Endothelial cell (in vitro differentiated cells): ENCODE results near the gene CPED1. TPM values are rescaled to one million over a fixed set of nuclear protein-coding genes. Genes with fewer than 3 reads are reported as not detected.

Experiments used
- DNase-seq: peaks from one replicate; pipeline ENCODE4 v3.0.0; 2021; ENCODE audit warnings: low spot score
- H3K27ac Mint-ChIP-seq: one replicate; pipeline ENCODE4 v1.8.0; 2021; ENCODE audit warnings: mixed read lengths, inconsistent platforms; ENCODE audit not compliant: unreplicated experiment
- H3K27me3 Mint-ChIP-seq: one replicate; pipeline ENCODE4 v1.8.0; 2021; ENCODE audit warnings: mild to moderate bottlenecking, moderate library complexity, mixed read lengths, inconsistent platforms; ENCODE audit not compliant: unreplicated experiment
- H3K36me3 Mint-ChIP-seq: one replicate; pipeline ENCODE4 v1.8.0; 2021; ENCODE audit warnings: mild to moderate bottlenecking, low read depth, mixed read lengths, inconsistent platforms; ENCODE audit not compliant: unreplicated experiment
- H3K4me1 Mint-ChIP-seq: one replicate; pipeline ENCODE4 v1.8.0; 2021; ENCODE audit warnings: mild to moderate bottlenecking, mixed read lengths, inconsistent platforms; ENCODE audit not compliant: unreplicated experiment
- H3K4me3 Mint-ChIP-seq: one replicate; pipeline ENCODE4 v1.8.0; 2021; ENCODE audit warnings: mild to moderate bottlenecking, mixed read lengths, inconsistent platforms; ENCODE audit not compliant: unreplicated experiment
- H3K9me3 Mint-ChIP-seq: one replicate; pipeline ENCODE4 v1.8.0; 2021; ENCODE audit warnings: mixed read lengths, inconsistent platforms; ENCODE audit not compliant: unreplicated experiment
- total RNA-seq: library from RNA; stranded (reverse); fragmentation: NEBNext Ultra II Directional; extraction: Animal tissue kit (Norgen Biotek cat#: 25700); gene quantifications from one replicate; pipeline ENCODE4 v1.2.1, GENCODE V29; 2021; ENCODE audit not compliant: unreplicated experiment
- TF ChIP-seq, protein P1 (sequence below): fragments of 200-600 bp; sonication (generic); IDR thresholded peaks from one replicate; pipeline ENCODE4 v1.5.0; 2021; ENCODE audit warnings: antibody characterized with exemption; ENCODE audit not compliant: unreplicated experiment

Gene CPED1
- total RNA-seq, 1 donor from 2014 or later, result 1.8 TPM

DNA sequence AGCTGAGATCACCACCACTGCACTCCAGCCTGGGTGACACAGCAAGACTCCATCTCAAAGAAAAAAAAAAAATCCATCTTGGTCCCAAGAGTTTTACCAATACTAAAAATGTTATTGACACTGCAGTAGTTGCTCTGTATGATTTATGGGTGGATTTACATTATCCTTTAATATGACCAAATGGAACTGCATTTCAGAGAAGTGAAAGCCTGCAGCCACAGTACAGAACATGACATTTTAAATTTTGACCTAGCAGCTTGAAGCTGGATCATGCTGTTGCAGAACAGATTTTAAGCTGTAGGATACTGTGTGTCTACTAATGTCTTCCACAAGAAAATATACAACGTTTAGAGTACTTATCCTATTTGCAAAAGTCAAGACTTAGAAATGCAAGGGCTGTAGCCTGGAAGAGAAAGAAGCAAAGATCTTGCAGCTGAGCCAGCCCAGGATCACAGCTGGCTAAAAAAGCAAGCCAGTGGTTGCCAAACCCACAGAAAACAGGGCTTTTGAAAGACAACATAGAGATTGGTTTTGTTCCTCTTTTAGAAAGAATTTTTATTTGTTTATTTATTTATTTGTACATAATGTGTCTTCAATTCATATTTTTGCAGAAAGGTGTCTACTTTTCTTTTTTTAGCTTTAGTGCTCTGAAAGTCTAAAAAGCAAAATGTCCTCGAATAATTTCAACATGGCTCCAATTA lies 285.1 kb downstream of the CPED1 start:
- Mint-ChIP-seq H3K27me3 (peaks cover 1% of the 10 kb centered on the region), H3K4me1 (no peaks in the 10 kb centered on the region), H3K4me3 (no peak overlapping the region)

DNA sequence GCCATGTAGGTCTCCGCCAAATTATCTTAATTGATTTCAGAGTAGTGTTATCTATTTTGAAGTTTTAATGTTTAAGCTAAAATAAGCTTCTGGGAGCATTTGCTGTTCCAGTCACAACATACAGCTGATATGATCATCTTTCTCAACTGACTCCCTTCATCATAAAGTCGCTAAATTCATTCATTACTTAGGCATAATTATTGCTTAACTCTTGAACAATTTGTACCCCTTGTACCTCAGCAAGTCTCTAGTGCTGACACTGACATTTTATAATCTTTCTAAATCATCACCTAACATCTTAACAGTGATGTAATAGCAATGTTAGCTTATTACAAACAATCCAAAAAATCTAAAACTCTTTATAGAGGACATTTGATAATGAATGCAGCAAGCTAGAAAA lies 286.0 kb downstream of the CPED1 start:
- Mint-ChIP-seq H3K36me3 (no peaks in the 10 kb centered on the region), H3K9me3 (no peaks in the 10 kb centered on the region), H3K4me3 (no peak overlapping the region), H3K4me1 (no peaks in the 10 kb centered on the region), H3K27ac (no peak overlapping the region), H3K27me3 (peaks cover 1% of the 10 kb centered on the region)
- TF ChIP-seq, protein P1, sequence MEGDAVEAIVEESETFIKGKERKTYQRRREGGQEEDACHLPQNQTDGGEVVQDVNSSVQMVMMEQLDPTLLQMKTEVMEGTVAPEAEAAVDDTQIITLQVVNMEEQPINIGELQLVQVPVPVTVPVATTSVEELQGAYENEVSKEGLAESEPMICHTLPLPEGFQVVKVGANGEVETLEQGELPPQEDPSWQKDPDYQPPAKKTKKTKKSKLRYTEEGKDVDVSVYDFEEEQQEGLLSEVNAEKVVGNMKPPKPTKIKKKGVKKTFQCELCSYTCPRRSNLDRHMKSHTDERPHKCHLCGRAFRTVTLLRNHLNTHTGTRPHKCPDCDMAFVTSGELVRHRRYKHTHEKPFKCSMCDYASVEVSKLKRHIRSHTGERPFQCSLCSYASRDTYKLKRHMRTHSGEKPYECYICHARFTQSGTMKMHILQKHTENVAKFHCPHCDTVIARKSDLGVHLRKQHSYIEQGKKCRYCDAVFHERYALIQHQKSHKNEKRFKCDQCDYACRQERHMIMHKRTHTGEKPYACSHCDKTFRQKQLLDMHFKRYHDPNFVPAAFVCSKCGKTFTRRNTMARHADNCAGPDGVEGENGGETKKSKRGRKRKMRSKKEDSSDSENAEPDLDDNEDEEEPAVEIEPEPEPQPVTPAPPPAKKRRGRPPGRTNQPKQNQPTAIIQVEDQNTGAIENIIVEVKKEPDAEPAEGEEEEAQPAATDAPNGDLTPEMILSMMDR, result no peak
- DNase-seq, result no peak

More for the DNA sequence above, 285.1 kb downstream of the CPED1 start:
- DNase-seq, result no peak
- Mint-ChIP-seq H3K27ac (no peak overlapping the region), H3K9me3 (no peaks in the 10 kb centered on the region), H3K36me3 (no peaks in the 10 kb centered on the region)
- TF ChIP-seq, protein P1, result no peak

DNA sequence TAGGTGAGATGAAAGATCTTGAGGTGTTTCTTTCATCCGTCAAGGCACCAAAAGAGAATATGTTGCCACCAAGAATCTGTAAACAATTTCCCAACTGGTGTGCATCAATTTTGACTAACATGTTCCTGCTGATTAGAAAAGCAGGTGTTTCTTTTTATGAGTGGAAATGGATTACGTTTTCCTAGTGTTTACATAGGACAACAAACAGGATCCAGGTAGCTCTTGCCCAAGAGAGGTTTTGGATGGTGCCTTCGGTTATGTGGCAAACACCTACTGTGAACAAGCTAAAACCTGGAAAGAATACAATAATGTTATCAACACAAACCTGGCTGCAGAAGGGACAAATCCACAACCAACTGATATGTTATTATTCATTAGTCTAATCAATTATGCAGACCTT lies 286.7 kb downstream of the CPED1 start:
- H3K27ac Mint-ChIP-seq, result no peak overlapping the region
- no peaks in the 10 kb centered on the region for H3K9me3 Mint-ChIP-seq
- TF ChIP-seq, protein P1, result no peak
- H3K4me3 Mint-ChIP-seq, result no peak overlapping the region
- no peak for DNase-seq
- no peaks in the 10 kb centered on the region for H3K36me3 Mint-ChIP-seq
- H3K27me3 Mint-ChIP-seq, result no peaks in the 10 kb centered on the region
- H3K4me1 Mint-ChIP-seq, result no peaks in the 10 kb centered on the region

DNA sequence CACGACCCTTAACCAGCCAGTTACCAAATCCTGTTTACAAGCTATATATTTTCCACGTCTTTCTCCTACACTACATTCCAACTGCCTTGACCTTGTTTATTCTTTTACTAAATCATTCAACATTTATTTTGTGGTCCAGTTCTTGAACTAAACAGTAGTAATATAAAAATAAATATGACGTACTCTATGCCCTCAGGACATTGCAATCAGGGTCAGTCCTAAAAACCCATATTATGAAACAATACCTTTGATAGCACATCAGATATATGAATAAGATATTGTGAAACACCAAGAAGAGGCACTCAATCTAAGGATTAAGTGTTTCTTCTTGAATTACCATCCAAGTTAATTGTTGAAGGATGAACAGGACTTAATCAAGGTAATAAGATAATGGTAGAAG lies 287.8 kb downstream of the CPED1 start:
- no peak overlapping the region for H3K4me3 Mint-ChIP-seq
- H3K36me3 Mint-ChIP-seq, result no peaks in the 10 kb centered on the region
- no peaks in the 10 kb centered on the region for H3K4me1 Mint-ChIP-seq
- no peaks in the 10 kb centered on the region for H3K27me3 Mint-ChIP-seq
- DNase-seq, result no peak
- TF ChIP-seq, protein P1, result no peak
- H3K9me3 Mint-ChIP-seq, result no peaks in the 10 kb centered on the region
- no peak overlapping the region for H3K27ac Mint-ChIP-seq

DNA sequence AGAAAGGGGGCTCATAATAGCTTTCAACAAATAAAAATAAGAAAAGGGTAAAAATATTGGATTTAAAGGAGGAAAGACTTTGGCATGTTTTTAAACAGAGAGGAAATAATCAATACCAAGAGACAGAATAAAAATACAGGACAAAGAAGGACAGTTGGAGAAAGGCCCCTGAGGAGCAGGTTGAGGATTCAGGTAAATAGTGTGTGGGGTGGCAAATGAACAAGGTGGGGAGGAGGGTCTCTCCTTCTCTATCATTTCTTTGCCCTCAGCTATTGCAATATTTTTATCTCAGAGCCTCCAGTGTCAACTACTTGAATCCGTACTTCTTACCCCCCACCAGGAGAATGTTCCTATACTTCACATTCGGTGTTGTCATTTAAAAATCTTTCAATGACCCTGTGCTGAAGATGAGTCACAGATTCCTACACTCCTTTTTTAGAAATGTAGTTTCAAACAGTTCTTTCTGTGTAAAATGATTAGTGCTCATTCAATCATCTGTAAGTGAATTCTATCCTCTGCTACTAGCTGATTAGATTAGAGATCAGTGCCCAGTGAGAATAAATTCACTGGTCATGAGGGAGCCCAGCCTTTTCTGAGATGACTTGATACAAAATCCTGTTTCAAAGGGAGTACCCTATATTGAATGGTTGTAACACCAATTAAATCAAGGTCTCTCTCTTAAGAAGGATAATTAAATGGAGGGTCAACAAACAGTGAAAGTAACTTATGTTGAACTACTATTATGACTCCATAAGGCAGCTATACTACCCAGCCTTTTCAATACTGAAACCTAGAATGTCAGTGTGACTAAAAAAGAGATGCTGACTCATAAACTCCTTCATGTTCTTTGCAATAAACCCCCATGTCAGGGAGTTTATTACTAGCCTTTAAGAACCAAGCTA lies 289.9 kb downstream of the CPED1 start:
- TF ChIP-seq, protein P1, result no peak
- Mint-ChIP-seq H3K27me3 (no peaks in the 10 kb centered on the region), H3K9me3 (no peaks in the 10 kb centered on the region), H3K27ac (no peak overlapping the region), H3K4me3 (no peak overlapping the region), H3K4me1 (no peaks in the 10 kb centered on the region), H3K36me3 (no peaks in the 10 kb centered on the region)
- DNase-seq, result no peak
